EL (cell line): ENCODE measurements around the gene AIRE.
A peak's percentile ranks its signal among the peaks of the same experiment; 100 is the strongest.
"Not testable (repeated sequence)": the region's sequence is repeated elsewhere in the genome, so short reads cannot be mapped to it uniquely, and the experiment has no call there.

ENCODE experiments used
- DNase-seq: peaks from one replicate; pipeline ENCODE4 v3.0.0-alpha.2; 2016

The AIRE gene

DNA sequence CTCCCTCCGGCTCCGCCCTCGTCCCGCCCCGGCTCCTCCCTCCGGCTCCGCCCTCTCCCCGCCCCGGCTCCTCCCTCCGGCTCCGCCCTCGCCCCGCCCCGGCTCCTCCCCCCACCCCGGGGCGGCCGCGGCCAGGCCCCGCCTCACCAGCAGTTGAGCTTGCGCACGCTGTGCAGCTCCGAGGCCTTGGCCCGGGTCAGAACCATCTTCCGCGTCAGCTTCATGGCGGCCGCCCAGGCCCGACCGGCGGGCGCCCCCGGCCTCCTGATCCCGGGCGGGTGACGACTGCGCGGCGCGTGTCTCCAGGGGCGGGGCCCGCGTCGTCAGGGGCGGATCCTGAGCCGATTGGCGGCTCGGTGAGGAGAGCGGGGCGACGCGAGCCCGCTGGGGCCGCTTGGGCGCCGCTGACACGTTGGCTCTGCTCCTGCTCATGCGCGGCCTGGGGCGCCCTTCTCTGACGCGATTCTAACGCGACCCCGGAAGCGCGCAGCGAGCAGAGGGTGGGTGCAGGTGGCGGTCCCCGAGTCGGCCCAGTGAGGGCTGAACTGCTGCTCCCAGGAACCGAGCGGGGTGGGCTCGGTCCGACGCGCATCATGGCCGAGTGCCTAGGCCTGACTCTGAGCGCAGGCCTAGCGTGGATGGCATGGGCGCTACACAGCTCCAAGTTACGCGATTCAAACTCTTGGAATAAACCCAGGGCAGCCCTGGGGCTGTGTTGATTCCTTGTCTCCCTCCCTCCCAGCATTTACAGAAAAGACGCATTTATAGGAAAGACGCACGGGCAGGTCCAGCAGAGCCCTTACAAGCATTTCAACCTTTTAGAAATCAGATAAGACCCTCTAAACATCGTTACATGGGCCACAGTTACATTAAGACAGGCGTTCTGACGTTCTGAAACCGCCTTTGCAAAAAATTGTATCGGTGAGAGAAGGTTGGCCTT lies 53.6 kb downstream of the AIRE start, which contains the start of gene CFAP410:
Gene CFAP410, minus strand, starts transcription at position 420 of the 940 bp plus-strand sequence. Its CDS starts 196 bp downstream, at position 224.
- peak; percentile 94 for DNase-seq

DNA sequence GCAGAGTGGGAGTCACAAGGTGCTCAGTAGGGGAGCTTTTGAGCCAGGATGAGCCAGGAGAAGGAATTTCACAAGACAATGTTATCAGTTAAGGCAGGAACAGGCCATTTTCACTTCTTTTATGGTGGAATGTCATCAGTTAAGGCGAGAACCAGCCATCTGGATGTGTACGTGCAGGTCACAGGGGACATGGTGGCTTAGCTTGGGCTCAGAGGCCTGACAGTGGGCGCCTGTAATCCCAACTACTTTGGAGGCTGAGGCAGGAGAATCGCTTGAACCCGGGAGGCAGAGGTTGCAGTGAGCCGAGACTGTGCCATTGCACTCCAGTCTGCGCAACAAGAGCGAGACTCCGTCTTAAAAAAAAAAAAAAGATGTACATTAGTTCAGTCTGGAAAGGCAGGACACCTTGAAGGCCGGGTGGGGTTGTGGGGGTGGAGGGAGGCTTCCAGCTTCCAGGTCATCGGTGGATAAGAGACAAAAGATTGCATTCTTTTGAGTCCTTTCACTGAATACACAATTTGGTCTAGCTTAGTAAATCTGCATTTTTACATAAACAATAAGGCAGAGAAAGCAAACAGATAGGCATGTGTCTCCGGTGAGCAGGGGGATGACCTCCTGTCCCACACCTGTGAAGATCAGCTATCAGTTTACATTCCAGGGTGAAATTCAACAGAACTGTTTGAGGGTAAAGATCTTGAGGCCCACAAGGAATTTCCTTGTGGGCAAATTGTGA lies 56.2 kb downstream of the AIRE start:
- DNase-seq, result not testable (repeated sequence)

DNA sequence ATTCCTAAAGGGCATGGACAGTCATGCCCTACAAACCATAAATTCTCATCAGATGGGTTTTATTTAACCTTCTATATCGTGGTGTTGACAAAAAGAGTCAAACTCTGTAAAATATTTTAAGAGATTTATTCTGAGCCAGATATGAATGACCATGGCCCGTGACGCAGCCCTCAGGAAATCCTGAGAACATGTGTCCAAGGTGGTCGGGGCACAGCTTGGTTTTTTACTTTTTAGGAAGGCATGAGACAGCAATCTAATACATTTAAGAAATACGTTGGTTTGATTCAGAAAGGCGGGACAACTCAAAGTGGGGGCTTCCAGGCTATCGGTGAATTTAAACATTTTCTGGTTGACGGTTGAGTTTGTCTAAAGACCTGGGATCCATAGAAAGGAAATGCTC lies 57.3 kb downstream of the AIRE start:
- DNase-seq, result not testable (repeated sequence)

DNA sequence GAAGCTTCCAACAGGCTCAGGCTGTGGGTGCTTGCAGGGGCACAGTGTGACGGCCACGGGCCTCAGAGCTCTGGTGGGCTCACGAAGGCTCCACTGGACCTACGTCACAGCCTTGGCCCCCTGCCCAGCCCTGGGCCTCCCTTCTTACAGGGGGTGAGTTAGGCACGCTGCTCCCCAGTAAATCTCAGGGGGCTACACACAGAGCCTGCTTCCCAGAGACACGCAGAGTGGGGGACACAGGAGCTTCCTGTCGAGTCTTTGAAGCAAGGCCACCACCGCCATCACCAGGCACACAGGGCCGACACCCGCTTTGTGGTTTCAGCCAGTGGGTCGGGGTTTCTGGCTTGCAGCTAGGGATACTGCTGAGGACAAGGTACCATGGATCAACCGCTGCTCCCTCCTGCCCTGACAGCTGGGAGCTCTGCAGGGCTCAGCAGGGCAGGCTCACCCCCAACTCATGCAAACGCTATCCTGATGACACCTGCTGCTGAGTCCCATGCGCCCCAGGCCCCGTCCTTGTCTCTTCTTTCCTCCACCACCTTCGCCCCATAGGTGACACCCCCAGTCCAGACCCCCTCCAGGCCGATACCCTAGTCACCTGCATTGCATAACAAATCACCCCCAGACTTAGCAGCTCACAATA lies 59.0 kb downstream of the AIRE start:
- DNase-seq, result no peak

DNA sequence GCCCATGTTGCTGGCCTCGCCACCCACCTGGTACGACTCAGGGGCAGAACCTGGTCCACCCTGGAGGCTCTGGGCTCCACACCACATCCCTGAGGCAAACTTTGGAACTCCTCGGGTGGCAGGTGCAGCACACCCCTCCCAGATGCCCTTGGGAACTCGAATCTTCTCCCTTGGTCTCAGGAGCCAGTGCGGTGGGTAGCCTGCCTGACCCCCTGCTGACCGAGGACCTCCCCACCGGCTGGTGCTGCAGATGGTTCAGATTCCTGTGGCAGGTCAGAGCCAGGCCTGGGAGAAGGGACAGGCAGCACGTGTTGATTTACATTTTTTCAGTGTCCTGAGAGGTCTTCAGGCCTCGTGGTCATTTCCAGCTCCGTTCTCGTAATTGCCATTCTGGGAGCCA lies 59.8 kb downstream of the AIRE start:
- no peak for DNase-seq

DNA sequence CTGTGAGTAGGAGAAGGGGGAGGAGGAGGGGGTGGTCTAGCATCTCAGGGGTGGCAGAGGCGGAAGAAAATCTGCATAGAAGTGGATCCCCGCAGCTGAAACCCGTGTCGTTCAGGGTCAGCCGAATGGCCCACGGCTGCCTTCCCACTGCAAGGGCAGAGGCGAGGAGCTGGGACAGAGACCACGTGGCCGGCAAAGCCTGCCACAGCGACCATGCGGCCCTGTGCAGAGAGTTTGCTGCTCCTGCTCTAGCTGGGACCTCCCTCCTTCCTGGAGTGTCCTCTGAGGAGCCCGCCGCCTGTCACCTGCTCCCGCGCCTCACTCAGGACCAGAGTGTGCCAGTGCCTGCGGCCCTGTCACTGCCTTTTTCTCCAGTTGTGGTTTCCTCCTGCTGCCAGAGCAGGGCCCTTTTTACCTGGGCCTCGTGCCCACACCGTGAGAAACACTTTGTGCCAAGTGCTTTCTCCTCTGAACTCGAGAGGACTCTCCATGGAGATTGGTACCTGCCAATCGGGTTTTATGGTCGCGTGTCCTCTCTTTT lies 62.3 kb downstream of the AIRE start:
- DNase-seq, result no peak
